Stimulated activated CD4-positive, alpha-beta T cell treated with anti-CD3 and anti-CD28 coated beads, TNF-alpha, amount 100 ng/mL, for 24 hours (primary cell): ENCODE results near the gene FADS1.
A peak's percentile ranks its signal among the peaks of the same experiment; 100 is the strongest.

ENCODE experiments used
- DNase-seq, 3 experiments: peaks; one replicate each; pipeline ENCODE4 v3.0.0-alpha.2; 2020; ENCODE audit warnings: low read depth in 3 of 3

FADS1 gene

DNA sequence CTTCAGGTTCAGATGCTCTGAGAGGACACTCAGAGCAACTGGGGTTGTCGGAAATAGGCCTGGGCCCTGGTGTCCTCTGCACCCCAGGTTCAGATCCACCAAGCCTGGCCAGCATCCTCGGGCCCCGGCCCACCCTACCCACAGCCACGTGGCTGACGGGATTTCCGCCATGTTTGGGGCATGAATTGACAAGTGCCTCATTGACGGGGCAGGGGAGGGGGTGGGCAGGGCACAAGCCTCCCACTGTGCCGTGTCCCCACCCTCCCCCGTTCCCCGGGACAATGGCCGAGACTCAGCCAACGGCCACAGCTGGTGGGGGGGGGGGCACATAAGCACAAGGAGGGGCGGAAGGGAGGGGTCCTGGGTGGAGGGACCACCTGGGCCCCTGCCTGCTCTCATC, 55.9 kb downstream of the FADS1 start:
- no peak for DNase-seq

GRCh38 chr11:61757213-61757862, 59.5 kb downstream of the FADS1 start:
- no peak for DNase-seq

DNA sequence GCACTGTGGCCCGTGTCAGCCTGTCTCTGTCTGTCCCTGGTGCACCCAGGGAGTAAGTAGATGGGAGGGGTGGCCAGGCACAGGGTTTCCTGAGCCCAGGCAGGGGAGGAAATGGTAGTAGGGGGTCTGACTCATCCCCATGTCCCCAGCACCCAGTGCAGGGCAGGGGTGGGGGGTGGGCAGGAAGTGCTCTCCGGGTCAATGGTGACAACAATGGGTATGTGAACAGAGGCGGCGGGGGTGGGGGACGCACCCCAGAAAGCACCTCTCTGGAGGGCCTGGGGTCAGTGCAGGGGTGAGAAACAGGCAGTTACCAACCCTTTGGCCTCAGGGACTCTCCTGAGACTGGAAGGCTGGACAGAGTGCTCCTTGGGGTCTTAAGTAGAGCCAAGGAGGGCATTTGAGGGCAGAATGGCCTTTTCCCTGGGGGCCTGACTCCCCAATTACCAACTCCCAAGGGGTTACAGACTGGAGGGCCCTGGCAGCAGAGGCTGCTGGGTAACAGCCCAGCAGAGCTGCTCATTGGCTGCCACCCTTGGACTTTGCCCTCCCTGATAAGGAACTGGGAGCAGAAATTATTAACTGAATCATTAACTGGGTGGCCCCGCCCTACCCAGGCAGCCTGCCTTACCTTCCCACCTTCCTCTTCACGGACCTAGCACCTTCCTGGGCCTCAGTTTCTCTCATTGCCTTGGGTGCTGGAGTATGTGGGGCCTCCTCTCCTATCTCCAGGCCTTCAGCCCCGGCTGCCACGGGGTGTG, 60.2 kb downstream of the FADS1 start:
- DNase-seq = no peak

DNA sequence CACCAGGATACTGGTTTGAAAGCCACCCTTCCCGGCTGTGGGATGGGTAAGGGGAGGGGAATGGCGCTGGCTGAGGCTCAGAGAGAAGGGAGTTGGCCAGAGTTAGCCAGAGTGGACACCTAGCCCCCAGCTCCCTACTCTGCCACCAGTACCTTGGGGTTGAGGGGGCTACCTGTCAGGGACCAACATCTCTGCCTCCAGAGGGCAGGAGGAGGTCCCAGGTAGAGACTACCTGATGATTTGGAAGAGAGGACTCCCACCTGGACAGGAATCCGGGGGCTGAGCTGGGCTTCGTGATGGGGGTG, 60.7 kb downstream of the FADS1 start:
- DNase-seq = no peak

GRCh38 chr11:61754534-61755482, 62.0 kb downstream of the FADS1 start:
- no peak for DNase-seq

- no peak for DNase-seq
Observed at GRCh38 chr11:61753672-61754071, 63.1 kb downstream of the FADS1 start.

DNA sequence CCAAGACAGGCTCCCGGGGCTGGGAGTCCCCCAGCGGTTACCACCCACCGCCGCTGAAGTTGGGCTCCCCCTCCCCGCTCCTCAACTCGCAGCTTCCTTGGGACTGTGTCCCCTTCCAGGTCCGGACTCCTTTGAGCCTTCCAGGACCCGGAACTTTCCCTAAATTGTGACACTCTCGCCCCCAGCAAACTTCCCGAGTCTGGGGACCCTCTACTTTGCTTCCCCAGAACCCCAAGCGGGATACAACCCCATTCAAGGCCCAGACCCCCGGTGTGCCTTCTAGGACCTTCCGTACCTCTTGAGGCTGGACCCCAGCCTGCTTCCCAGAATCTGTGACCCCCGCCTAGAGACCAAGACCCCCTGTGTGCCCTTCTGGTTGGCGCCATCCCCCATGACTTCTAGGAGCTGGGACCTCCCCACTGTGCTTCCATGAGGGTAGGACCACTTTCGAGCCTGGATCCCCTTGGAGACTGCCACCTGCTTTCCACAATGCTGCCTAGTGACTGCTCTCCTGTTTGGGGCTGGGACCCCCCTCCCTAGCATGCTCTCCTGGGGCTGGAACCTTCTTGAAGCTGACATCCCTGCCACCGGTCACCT, 63.8 kb downstream of the FADS1 start:
- DNase-seq = no peak

DNA sequence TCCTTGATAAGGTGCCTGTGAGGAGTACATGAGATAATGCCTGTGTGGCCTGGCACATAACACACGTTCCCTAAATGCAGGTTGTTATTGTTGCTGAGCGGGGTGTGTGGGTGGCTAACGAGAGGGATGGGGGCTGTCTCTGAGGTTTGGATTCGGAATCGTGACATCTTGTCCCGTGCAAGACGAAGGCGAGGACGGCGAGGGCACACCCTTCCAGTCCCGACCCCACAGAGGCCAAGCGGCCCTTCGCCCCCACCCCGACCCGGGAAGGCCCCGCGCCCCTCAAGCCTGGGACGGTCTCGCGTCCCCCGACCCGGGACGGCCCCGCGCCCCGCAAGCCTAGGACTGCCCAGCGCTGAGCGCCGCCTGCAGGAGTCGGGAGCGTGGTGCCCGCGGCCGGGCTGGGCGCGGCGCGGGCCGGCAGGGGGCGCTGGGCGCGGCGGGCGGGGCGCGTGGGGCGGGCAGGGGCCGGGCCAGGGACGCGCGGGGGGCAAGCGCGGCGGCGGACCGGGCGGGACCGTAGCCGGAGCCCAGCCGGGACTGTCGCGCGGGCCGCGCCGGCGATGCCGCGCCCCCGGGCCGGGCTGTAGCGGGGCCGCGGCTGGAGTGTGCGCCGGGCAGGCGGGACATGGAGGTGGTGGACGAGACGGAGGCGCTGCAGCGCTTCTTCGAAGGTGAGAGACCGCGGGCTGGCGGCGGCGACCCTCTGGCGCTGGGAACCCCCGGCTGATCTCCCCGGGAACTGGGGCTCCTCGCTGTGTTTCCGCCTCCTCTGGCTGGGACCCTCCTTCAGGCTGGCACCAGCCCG, 64.5 kb downstream of the FADS1 start, which contains the start of gene MYRF:
MYRF (plus strand) TSS at position 520 of the 808 bp plus-strand sequence; CDS start at position 629, 109 bp downstream.
- peak in 2 of 3 experiments; percentile 25 to 51 for DNase-seq

GRCh38 chr11:61751384-61751783, 65.4 kb downstream of the FADS1 start:
- no peak for DNase-seq

GRCh38 chr11:61750631-61751273, 66.1 kb downstream of the FADS1 start:
- DNase-seq = no peak
